Fibroblast of mammary gland (primary cell): ENCODE measurements around the gene RGS6.

Source experiments
- DNase-seq: peaks from one replicate; pipeline ENCODE4 v3.0.0-alpha.2; 2010; ENCODE audit warnings: low read depth
- H3K4me3 ChIP-seq: 2 replicates; pipeline ENCODE4 v1.5.1; 2011; ENCODE audit warnings: low read depth, mild to moderate bottlenecking, low read length, moderate library complexity; ENCODE audit not compliant: control insufficient read depth
- TF ChIP-seq, protein P1 (sequence below): conservative IDR thresholded peaks from 2 replicates; pipeline ENCODE4 v1.5.1; 2011; ENCODE audit warnings: low read depth, low read length, inconsistent platforms; ENCODE audit not compliant: control insufficient read depth, insufficient read depth

RGS6 gene

DNA sequence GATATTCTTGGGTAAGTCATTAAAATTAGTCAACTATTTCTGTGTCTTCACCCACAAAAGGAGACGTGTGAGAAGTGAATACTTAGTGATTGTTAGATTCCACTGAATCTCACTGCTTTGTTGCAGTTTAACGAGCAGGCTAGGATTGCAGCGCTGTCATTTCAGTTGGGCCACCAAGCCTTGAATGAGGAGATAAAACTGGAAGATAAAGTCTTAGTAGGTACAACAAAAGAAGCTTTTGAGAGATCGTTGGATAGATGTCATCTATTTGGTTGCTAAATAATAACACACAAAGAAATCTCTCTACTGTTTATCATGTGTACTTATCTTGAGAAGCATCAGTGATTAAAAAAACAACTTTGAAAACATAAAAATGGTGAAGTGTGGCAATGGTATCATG, 132.3 kb downstream of the RGS6 start:
- no peak overlapping the region for H3K4me3 ChIP-seq
- TF ChIP-seq, protein P1, sequence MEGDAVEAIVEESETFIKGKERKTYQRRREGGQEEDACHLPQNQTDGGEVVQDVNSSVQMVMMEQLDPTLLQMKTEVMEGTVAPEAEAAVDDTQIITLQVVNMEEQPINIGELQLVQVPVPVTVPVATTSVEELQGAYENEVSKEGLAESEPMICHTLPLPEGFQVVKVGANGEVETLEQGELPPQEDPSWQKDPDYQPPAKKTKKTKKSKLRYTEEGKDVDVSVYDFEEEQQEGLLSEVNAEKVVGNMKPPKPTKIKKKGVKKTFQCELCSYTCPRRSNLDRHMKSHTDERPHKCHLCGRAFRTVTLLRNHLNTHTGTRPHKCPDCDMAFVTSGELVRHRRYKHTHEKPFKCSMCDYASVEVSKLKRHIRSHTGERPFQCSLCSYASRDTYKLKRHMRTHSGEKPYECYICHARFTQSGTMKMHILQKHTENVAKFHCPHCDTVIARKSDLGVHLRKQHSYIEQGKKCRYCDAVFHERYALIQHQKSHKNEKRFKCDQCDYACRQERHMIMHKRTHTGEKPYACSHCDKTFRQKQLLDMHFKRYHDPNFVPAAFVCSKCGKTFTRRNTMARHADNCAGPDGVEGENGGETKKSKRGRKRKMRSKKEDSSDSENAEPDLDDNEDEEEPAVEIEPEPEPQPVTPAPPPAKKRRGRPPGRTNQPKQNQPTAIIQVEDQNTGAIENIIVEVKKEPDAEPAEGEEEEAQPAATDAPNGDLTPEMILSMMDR = no peak
- DNase-seq = no peak

DNA sequence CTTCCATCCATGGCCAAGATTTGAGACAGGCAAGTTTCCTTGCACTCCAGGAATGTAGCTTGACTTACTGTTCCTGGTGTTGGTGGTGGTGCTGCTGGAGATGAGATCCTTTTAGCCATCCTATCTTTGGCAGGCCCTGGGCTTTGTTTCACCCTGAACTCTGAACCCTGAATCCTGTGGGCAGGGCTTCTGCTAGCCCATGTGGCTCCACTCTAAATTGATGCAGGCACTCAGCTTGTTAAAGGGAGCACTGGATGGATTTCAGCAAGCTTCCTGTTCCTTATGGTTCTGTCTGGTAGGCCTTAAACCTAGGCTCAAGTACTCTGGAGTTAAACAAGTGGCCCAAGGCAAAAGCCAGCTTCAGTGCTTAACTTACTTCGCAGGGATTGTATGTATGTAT, 138.2 kb downstream of the RGS6 start:
- H3K4me3 ChIP-seq = no peak overlapping the region
- TF ChIP-seq, protein P1 = no peak
- no peak for DNase-seq

DNA sequence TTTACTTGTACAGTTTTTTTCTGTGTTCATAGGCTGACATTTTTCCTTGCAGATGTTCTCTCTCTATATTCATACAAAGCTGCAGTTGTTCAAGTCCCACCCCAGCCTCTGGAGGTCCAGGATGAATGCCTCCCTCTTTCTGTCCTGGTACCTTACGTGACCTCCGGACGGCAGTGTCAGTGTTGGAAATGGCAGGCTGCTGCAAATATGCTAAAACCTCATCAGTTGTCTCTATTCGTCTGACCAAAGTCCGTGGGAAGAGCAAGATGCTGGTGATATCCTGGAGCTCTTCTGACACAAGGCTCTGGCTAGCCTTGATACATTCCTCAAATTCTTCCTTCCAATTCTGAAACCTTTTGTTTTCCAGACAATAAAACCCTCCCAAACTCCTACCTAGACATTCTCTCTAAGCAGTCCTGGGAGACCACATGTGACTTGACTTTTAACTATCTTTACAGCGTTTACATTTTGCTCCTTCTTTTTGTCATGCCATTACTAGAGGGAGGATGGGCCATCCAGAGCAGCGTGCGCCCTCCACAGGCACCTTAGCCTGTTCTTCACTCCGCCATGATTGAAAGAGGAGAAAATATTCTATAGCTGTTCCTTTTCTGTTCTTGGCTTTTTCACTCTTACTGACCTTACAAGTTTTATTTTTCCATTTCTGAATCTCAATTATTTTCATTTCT, 143.6 kb downstream of the RGS6 start:
- H3K4me3 ChIP-seq = no peak overlapping the region
- no peak for DNase-seq
- TF ChIP-seq, protein P1 = no peak

DNA sequence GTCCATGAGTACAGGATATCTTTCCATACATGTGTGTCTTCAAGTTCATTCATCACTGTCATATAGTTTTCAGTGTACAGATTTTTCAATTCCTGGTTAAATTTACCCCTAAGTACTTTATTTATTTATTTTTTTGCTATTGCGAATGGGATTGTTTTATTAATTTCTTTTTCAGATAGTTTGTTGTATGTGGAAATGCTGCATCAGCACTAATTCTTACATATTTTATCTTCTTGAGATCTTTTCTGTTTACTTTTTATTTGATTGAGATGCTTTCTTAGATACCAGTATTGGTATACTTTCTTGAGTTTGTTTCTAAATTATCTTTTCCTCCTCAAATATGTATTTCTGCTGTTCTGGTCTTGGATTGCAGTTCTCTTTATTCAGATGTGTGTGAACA, 148.9 kb downstream of the RGS6 start:
- no peak overlapping the region for H3K4me3 ChIP-seq
- DNase-seq = no peak
- TF ChIP-seq, protein P1 = no peak

DNA sequence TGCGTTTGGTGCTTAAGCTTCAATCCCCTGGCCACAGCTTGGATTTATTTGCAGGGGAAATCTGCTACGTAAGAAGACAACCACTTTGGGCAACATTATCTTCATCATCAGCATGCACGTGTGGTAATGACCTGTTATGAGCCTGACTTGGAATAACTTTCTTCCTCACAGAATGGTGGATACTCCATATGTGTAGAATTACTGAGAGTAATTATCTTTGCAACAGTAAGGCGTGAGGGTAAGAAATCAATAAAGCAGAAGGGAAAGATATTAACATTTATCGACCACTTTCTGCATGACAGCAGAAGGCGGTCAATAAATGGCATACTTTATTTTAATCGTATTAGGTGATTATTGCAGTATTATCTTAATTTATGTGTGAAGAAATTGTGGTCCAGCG, 152.7 kb downstream of the RGS6 start:
- no peak overlapping the region for H3K4me3 ChIP-seq
- TF ChIP-seq, protein P1 = no peak
- DNase-seq = no peak

DNA sequence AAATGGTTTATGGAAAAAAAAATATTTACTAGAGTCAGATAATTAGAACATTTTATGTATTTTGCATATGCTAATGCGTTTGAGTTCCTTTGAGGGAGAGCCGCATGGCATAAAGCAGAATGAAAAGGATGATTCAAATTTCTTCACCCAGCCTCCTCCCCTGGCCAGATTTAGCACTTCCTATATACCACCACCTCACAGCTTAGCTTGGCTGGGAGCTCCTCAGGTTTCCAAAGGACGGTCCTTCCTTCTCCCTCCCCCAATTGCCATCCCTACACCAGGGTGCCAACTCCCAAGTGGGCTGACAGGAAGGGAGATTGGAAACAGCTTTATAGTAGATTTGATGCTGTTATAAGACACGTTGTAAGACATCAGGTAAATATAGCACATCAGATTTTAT, 157.4 kb downstream of the RGS6 start:
- TF ChIP-seq, protein P1 = no peak
- no peak overlapping the region for H3K4me3 ChIP-seq
- no peak for DNase-seq
